NCI-H748 treated with DMSO at 0.1 percent for 48 hours (cell line): ENCODE results near the gene CLEC20A.
"Not testable (repeated sequence)": the region's sequence is repeated elsewhere in the genome, so short reads cannot be mapped to it uniquely, and the experiment has no call there.

Source experiments
- DNase-seq: peaks from one replicate; lab custom pipeline; 2025; lab: John Stamatoyannopoulos, UW

The CLEC20A gene

GRCh38 chr1:178528953-178529335 is 32.2 kb upstream of the CLEC20A start:
- no peak for DNase-seq

DNA sequence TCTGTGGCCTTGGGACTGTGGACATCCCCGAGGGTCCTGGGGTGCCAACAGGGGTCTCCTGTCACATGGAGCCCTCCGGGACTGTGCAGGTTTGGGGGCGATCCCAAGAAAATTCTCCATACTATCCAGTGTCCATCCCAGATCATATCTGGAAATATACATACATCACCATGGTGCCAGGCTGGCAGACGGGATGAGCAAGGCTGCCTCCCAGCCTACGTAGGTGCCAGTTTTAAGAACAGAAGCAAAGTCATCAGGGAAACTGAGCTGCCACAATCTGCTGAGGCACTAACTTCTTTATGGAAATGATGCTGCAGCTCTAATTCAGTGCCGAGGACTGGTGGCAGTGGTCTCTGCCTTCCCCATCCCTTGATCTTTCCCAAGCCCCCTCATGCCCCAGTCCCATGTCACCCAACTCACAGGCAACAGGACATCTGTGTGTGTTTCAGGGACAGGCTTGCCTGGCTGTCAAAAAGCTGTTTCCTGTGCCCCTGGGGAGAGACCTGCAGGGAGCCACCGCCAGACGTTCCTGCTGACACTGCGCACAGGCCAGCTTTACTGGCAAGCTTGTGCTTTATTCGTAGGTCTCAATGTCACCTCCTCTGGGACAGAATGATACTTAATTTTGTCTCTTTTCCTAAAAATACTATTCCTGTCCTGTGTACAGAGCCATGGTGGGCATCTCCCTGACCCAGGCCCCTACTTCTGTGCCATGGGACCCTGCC is 31.6 kb upstream of the CLEC20A start:
- DNase-seq = no peak

DNA sequence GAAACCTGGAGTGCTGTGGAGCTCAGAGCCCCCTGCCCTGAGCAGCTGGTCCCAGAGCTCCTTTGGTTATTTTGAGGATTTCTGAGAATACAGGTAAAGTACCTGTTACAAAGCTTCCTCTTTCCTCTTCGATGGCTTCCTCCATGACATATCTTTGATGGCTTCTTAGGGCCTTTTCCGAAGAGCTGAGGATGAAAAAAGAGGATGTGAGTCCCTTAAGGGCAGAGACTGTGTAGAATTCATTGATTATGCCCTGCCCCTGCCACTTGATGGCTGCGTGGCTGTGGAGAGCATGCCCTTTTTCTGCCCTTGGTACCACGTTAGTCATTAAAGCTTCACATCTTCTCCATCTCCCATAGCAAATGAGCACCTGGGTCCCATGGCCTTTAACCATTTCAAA is 30.4 kb upstream of the CLEC20A start:
- no peak for DNase-seq

GRCh38 chr1:178521241-178521640 is 24.5 kb upstream of the CLEC20A start:
- DNase-seq = no peak

GRCh38 chr1:178520803-178521202 is 24.0 kb upstream of the CLEC20A start:
- DNase-seq = no peak

DNA sequence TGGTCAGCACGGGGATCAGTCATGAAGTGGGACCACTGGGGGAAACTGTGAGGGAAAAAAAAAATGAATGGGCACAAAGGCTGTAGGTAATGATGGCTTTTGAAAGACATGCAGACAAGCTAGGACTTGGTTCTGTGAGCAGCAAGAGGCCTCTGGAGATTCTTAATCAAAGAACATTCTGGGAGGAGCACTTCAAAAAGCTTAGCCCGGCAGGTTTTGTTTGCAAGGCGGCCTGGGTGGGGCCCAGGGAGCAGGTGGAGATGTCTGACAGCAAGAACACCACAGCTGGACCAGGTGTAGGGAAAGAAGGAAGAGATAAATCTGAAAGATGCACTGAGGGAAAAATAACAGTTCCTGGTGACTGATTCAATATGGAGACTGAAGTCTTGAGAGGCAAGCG is 22.1 kb upstream of the CLEC20A start:
- DNase-seq = no peak

GRCh38 chr1:178516110-178516509 is 19.3 kb upstream of the CLEC20A start:
- DNase-seq = no peak

DNA sequence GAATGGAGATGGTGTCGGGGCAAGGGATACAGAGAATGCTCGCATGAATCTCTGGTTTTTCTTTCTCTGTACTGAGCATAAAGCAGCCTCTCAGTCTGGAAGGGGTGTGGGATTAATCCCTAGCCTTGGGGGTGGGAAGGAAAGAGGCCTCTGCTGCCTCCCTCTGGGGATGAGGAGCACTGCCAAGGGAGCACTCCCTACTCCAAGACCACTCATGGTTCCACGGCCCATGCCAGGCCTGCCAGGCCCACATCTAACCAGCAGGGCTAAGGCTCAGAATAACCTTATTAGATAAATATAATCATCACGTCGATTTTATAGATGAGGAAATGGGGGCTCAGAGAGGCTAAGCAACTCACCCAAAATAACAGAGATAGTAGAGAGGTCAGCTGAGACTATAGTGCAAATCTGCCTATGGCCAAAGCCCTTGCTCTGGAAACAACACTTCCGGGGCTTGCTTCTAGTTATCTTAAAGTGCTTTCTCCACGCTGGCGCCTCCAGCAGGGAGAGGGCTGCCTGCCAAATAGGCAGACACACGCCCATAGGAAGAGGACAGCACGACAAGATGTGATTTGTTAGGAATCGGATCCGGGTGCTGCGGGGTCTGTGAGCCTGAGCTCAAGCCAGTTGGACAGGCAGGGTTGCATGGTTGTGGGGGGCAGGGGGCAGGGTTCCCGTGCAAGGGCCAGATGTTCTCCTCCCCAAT is 16.7 kb upstream of the CLEC20A start:
- no peak for DNase-seq

GRCh38 chr1:178512566-178513277 is 16.0 kb upstream of the CLEC20A start, which contains the start of gene TEX35:
Gene TEX35, plus strand, starts transcription at chr1:178513109. Its CDS starts 80 bp downstream, at chr1:178513189.
- no peak for DNase-seq

DNA sequence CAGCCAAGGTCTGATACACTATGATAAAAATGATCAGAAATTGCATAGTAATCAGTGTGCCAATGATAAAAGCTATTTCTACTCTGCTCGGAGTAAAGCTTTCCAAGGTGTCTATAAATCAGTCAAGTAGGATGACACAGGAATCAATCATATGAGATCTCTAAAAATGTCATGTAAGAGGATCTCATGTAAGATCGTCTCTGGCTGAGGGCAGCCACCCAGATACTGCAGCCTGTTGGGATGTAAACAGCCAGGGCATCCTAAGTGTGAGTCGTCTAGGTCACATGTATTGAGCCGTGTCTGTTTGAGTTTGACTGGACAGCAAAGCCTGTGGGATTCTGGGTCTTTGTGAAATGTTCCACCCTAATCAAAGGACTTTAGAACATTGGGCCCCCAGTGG is 13.4 kb upstream of the CLEC20A start:
- no peak for DNase-seq

GRCh38 chr1:178509414-178510007 is 12.7 kb upstream of the CLEC20A start:
- no peak for DNase-seq

DNA sequence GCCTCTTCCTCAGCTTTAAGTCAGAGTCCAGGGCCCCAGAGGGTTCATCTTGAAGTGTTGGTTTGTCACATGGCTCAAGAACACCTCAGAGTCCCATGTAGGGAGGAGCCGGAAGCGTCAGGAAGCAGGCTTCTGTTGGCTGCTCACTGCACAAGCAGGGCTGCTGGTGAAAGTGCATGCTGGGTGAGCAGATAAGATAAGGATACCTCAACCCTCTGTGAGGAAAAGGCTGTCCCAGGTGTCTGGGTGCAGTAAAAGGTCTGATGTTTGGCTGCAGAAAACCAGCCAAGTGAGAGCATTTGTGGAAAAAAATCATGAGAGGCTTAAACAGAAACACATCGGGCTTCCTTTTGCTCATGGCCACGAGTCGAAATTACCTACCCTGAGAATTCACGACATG is 9.9 kb upstream of the CLEC20A start:
- DNase-seq = no peak

- DNase-seq = no peak
Observed at GRCh38 chr1:178506177-178506576, 9.4 kb upstream of the CLEC20A start.

- DNase-seq = no peak
Observed at GRCh38 chr1:178504286-178504685, 7.5 kb upstream of the CLEC20A start.

- no peak for DNase-seq
Observed at GRCh38 chr1:178503849-178504248, 7.1 kb upstream of the CLEC20A start.

- DNase-seq = not testable (repeated sequence)
Observed at GRCh38 chr1:178503316-178503715, 6.6 kb upstream of the CLEC20A start.

GRCh38 chr1:178502856-178503255 is 6.1 kb upstream of the CLEC20A start:
- DNase-seq = no peak

GRCh38 chr1:178502330-178502714 is 5.6 kb upstream of the CLEC20A start:
- no peak for DNase-seq

- peak; percentile 30 for DNase-seq
Observed at GRCh38 chr1:178501705-178502329, 5.1 kb upstream of the CLEC20A start.

- DNase-seq = no peak
Observed at GRCh38 chr1:178500936-178501554, 4.3 kb upstream of the CLEC20A start.

- no peak for DNase-seq
Observed at GRCh38 chr1:178500091-178500770, 3.5 kb upstream of the CLEC20A start.
